ENCODE results near the gene ATP6V1D.

DNA sequence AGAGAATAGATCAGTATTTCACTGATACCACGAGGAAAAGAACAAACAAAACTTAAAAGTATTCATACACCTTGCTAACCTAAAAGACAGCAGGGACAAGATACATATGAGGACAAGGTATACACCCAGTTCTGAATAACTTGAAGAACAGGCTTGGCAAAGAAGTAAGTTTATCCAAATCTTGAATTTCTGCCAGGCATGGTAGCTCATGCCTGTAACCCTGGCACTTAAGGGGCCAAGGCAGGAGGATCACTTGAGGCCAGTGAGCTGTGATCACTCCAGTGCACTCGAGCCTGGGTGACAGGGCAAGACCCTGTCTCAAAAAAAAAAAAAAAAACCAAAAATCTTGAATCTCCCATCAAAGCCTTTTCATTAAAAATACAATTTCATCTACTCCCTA lies 25.5 kb upstream of the ATP6V1D start:
- TF ChIP-seq, protein P1, sequence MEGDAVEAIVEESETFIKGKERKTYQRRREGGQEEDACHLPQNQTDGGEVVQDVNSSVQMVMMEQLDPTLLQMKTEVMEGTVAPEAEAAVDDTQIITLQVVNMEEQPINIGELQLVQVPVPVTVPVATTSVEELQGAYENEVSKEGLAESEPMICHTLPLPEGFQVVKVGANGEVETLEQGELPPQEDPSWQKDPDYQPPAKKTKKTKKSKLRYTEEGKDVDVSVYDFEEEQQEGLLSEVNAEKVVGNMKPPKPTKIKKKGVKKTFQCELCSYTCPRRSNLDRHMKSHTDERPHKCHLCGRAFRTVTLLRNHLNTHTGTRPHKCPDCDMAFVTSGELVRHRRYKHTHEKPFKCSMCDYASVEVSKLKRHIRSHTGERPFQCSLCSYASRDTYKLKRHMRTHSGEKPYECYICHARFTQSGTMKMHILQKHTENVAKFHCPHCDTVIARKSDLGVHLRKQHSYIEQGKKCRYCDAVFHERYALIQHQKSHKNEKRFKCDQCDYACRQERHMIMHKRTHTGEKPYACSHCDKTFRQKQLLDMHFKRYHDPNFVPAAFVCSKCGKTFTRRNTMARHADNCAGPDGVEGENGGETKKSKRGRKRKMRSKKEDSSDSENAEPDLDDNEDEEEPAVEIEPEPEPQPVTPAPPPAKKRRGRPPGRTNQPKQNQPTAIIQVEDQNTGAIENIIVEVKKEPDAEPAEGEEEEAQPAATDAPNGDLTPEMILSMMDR (IDR thresholded peaks at IDR 0.05; ENCODE audit: insufficient read depth, low read length, poor library complexity, severe bottlenecking) = no peak
- TF ChIP-seq EZH2phosphoT487 (conservative IDR thresholded peaks at IDR 0.05; ENCODE audit: low read length) = no peak
